Right lobe of liver (tissue), 6 donors: ENCODE data around the gene SERTAD1. TPM values are rescaled to one million over a fixed set of nuclear protein-coding genes. Genes with fewer than 3 reads are reported as not detected.

Experiments used
- ATAC-seq, 4 donors: fragments of 200-7000 bp; cut with Tn5 transposase; one replicate each; pipeline ENCODE4 v1.9.1; 2020; ENCODE audit warnings: mild to moderate bottlenecking in 4 of 4, moderate library complexity in 4 of 4
- DNase-seq, 3 donors: peaks; one replicate each; pipeline ENCODE4 v3.0.0-alpha.2; 2020
- H3K27ac ChIP-seq, 3 donors: fragments of 200-600 bp; one replicate each; pipeline ENCODE4 v1.8.0; 2022
- H3K27me3 ChIP-seq, 2 donors: fragments of 200-600 bp; one replicate each; pipeline ENCODE4 v1.8.0; 2022
- H3K36me3 ChIP-seq, 4 donors: fragments of 200-600 bp; sonication (generic) in 1 of 4; one replicate each; pipeline versions ENCODE4 v1.5.1 to v1.8.0; 2017 to 2022; ENCODE audit warnings: control low read depth in 1 of 4
- H3K4me1 ChIP-seq, 4 donors: fragments of 200-600 bp; sonication (generic) in 1 of 4; one replicate each; pipeline versions ENCODE4 v1.5.1 to v1.8.0; 2017 to 2022; ENCODE audit warnings: control low read depth in 1 of 4
- H3K4me3 ChIP-seq, 3 donors: fragments of 200-600 bp; one replicate each; pipeline ENCODE4 v1.8.0; 2022
- H3K9me3 ChIP-seq, 4 donors: fragments of 200-600 bp; sonication (generic) in 1 of 4; one replicate each; pipeline versions ENCODE4 v1.5.1 to v1.8.0; 2017 to 2022; ENCODE audit warnings: control low read depth in 1 of 4
- CTCF ChIP-seq, 4 donors: fragments of 200-600 bp in 3 of 4; fragments of 450-650 bp in 1 of 4; IDR thresholded peaks; one replicate each; pipeline versions ENCODE4 v1.5.1 to v1.8.0; 2016 to 2022; ENCODE audit warnings: antibody characterized with exemption in 4 of 4, mild to moderate bottlenecking in 2 of 4
- POLR2A ChIP-seq: fragments of 450-650 bp; IDR thresholded peaks from one replicate; pipeline ENCODE4 v1.6.1; 2017; ENCODE audit warnings: antibody characterized with exemption, mild to moderate bottlenecking
- WGBS: methylation state at CpG from one replicate; pipeline ENCODE4 v1.1.6; 2018; ENCODE audit warnings: low coverage, low lambda C conversion rate; ENCODE audit not compliant: insufficient coverage; ENCODE audit errors: missing lambda C conversion rate; 5-methylcytosine and 5-hydroxymethylcytosine counted together
- intact Hi-C, 2 donors: fragments of 100-400 bp; cut with DNase I; formaldehyde crosslinking; loops; one replicate each; pipeline versions ENCODE4 v1.11.2 to v1.14.1; 2022
- total RNA-seq, 6 experiments: library from RNA; depleted of rRNA in 2 of 6; stranded (reverse); fragments of >200 nt in 2 of 6; fragmentation: NEBNext Ultra II Directional in 3 of 6; extraction: Animal tissue kit (Norgen Biotek cat#: 25700) in 3 of 6; gene quantifications; one replicate each; pipeline versions ENCODE4 v1.1.0 to v1.2.4, GENCODE V29; 2016 to 2023
- donor health status: DM: no; HTN: yes; CAD: no.
- donor health status: DM: no; HTN: no; CAD: no.
- donor health status: DM: no; HTN: no; CAD: no.
- donor health status: DM: no; HTN: yes; CAD: no.
- donor health status: DM: no; HTN: yes; CAD: no.

SERTAD1 gene
- total RNA-seq, 6 experiments from 2014 or later, result 3.7 to 11.7 (median 6.2) TPM

- no peak for TF ChIP-seq CTCF (IDR thresholded peaks at IDR 0.05)
- no peak for TF ChIP-seq POLR2A
- Histone ChIP-seq H3K27ac (no peak overlapping the region), H3K27me3 (no peaks in the 10 kb centered on the region), H3K4me3 (no peak overlapping the region), H3K36me3 (no peaks in the 10 kb centered on the region), H3K9me3 (no peaks in the 10 kb centered on the region), H3K4me1 (no peaks in the 10 kb centered on the region)
- 83% methylated on average over 5 of the region's 20 CpGs for WGBS
- intact Hi-C loops, result no loop called here
- no peak for ATAC-seq
- no peak for DNase-seq
These were observed 28.8 kb downstream of the SERTAD1 start for GRCh38 chr19:40396886-40397567.

GRCh38 chr19:40395956-40396355 is 29.8 kb downstream of the SERTAD1 start:
- Histone ChIP-seq H3K4me1 (no peaks in the 10 kb centered on the region), H3K9me3 (no peaks in the 10 kb centered on the region), H3K4me3 (no peak overlapping the region), H3K36me3 (no peaks in the 10 kb centered on the region), H3K27me3 (no peaks in the 10 kb centered on the region), H3K27ac (no peak overlapping the region)
- ATAC-seq (no peak), DNase-seq (no peak)
- WGBS, result 86% methylated on average over 9 of the region's 14 CpGs
- TF ChIP-seq POLR2A, result no peak
- no peak for TF ChIP-seq CTCF (IDR thresholded peaks at IDR 0.05)
- intact Hi-C loops, result no loop called here

GRCh38 chr19:40394816-40395210 is 31.0 kb downstream of the SERTAD1 start:
- H3K27ac ChIP-seq, result no peak overlapping the region
- no peak overlapping the region for H3K4me3 ChIP-seq
- no peak for ATAC-seq
- intact Hi-C loops, result no loop called here
- no peaks in the 10 kb centered on the region for H3K9me3 ChIP-seq
- no peaks in the 10 kb centered on the region for H3K36me3 ChIP-seq
- no peaks in the 10 kb centered on the region for H3K4me1 ChIP-seq
- no peaks in the 10 kb centered on the region for H3K27me3 ChIP-seq
- no peak for TF ChIP-seq POLR2A
- TF ChIP-seq CTCF (IDR thresholded peaks at IDR 0.05), result no peak
- DNase-seq, result no peak
- no CpG with 5 or more reads among the region's 13 CpGs for WGBS

GRCh38 chr19:40393894-40394815 is 31.6 kb downstream of the SERTAD1 start:
- TF ChIP-seq POLR2A (no peak), CTCF (IDR thresholded peaks at IDR 0.05) (no peak)
- WGBS, result 86% methylated on average over 9 of the region's 41 CpGs
- Histone ChIP-seq H3K4me1 (no peaks in the 10 kb centered on the region), H3K36me3 (no peaks in the 10 kb centered on the region), H3K27ac (no peak overlapping the region), H3K4me3 (no peak overlapping the region), H3K9me3 (no peaks in the 10 kb centered on the region), H3K27me3 (no peaks in the 10 kb centered on the region)
- intact Hi-C loops, result no loop called here
- ATAC-seq, result no peak
- no peak for DNase-seq
